ENCODE results near the gene NCOA5. TPM values are rescaled to one million over a fixed set of nuclear protein-coding genes. Genes with fewer than 3 reads are reported as not detected.
A peak's percentile ranks its signal among the peaks of the same experiment; 100 is the strongest.

The NCOA5 gene
- total RNA-seq (2021) = 16.5 to 20.5 TPM (median 16.5 TPM) in 3 replicates
- percentile 94 among the genes with signal in this experiment for Bru-seq, nascent RNA
- long read RNA-seq, experiment 1, transcript NCOA5-201 (8 exons, 3,220 nt) = major isoform, 49 of 128 reads
- long read RNA-seq, experiment 1, partial matches to known transcripts = 16 of 128 reads
- long read RNA-seq, experiment 1, other reads (novel, unspliced or antisense) = 63 of 128 reads
- long read RNA-seq, experiment 2, partial matches to known transcripts = 12 of 24 reads
- long read RNA-seq, experiment 2, other reads (novel, unspliced or antisense) = 8 of 24 reads
- long read RNA-seq, experiment 3, partial matches to known transcripts = 2 of 6 reads
- long read RNA-seq, experiment 3, other reads (novel, unspliced or antisense) = 2 of 6 reads

- H3K4me1 Mint-ChIP-seq = peaks cover 37% of the 10 kb centered on the region
- H3K27me3 Mint-ChIP-seq (ENCODE audit: low read depth) = no peaks in the 10 kb centered on the region
- peak within 1 kb of the TSS; percentile 89 for H3K27ac Mint-ChIP-seq
- POLR2A ChIA-PET = no interaction called here
- peak within 1 kb of the TSS; percentile 89 for H3K4me3 Mint-ChIP-seq
- peak; percentile 84 for ATAC-seq
- no peaks in the 10 kb centered on the region for H3K36me3 Mint-ChIP-seq
- peak; percentile 96 for DNase-seq (ENCODE audit: low spot score)
- peaks cover 8% of the 10 kb centered on the region; the same call in 1 of the 2 replicates for H3K9me3 Mint-ChIP-seq
- CTCF ChIA-PET = interaction anchor here (1.1 to 2.5 kb wide), 9 partner anchors 10 to 77 kb away, joined by 3 to 17 read pairs (median 6); partner anchors contain the start of gene SLC12A5
- TF ChIP-seq SP1 (CRISPR knock-in tag; conservative IDR thresholded peaks at IDR 0.05) = peak; percentile 84
- peak; percentile 90; the same call in 1 of the 2 replicates for TF ChIP-seq TEAD1 (CRISPR knock-in tag; IDR thresholded peaks at IDR 0.05)
- TF ChIP-seq FOXP1 (CRISPR knock-in tag; IDR thresholded peaks at IDR 0.05; ENCODE audit: borderline replicate concordance) = peak; percentile 77
- peak; percentile 64; the same call in 1 of the 2 replicates for TF ChIP-seq CREM (CRISPR knock-in tag; IDR thresholded peaks at IDR 0.05)
- peak; percentile 96 for TF ChIP-seq MYBL2 (CRISPR knock-in tag; IDR thresholded peaks at IDR 0.05)
- peak; percentile 81; the same call in 1 of the 2 replicates for TF ChIP-seq RELA (CRISPR knock-in tag; IDR thresholded peaks at IDR 0.05; ENCODE audit: borderline replicate concordance)
- peak; percentile 91 for TF ChIP-seq MAX (CRISPR knock-in tag; IDR thresholded peaks at IDR 0.05)
- 0 out of 2 replicates have a peak, but pooled peaks have one; percentile 29 for TF ChIP-seq ZNF263 (CRISPR knock-in tag; IDR thresholded peaks at IDR 0.05; ENCODE audit: low read depth)
- TF ChIP-seq ATF2 (CRISPR knock-in tag; IDR thresholded peaks at IDR 0.05; ENCODE audit: borderline replicate concordance, low read depth) = no peak
- no peak for TF ChIP-seq ZBTB21 (CRISPR knock-in tag; IDR thresholded peaks at IDR 0.05; ENCODE audit: borderline replicate concordance)
- peak; percentile 96 for TF ChIP-seq ETV6 (CRISPR knock-in tag; IDR thresholded peaks at IDR 0.05)
- TF ChIP-seq ELF4 (CRISPR knock-in tag; IDR thresholded peaks at IDR 0.05; ENCODE audit: low read depth) = peak; percentile 41; the same call in 1 of the 2 replicates
- no peak for TF ChIP-seq GRHL2 (CRISPR knock-in tag; IDR thresholded peaks at IDR 0.05; ENCODE audit: insufficient replicate concordance, severe bottlenecking)
- TF ChIP-seq KAT7 (CRISPR knock-in tag; IDR thresholded peaks at IDR 0.05; ENCODE audit: borderline replicate concordance) = peak; percentile 91; the same call in 1 of the 2 replicates
- peak; percentile 98 for TF ChIP-seq FOXK1 (CRISPR knock-in tag; IDR thresholded peaks at IDR 0.05)
- peak; percentile 11; the same call in 1 of the 2 replicates for TF ChIP-seq TEAD4 (CRISPR knock-in tag; IDR thresholded peaks at IDR 0.05)
- no peak for TF ChIP-seq IRF2 (CRISPR knock-in tag; IDR thresholded peaks at IDR 0.05; ENCODE audit: borderline replicate concordance, low read depth)
- TF ChIP-seq HMGXB4 (CRISPR knock-in tag; IDR thresholded peaks at IDR 0.05) = peak; percentile 95
- no peak for TF ChIP-seq ZNF425 (CRISPR knock-in tag; conservative IDR thresholded peaks at IDR 0.05)
- TF ChIP-seq USF1 (CRISPR knock-in tag; IDR thresholded peaks at IDR 0.05) = peak; percentile 45
- peak; percentile 42; the same call in 1 of the 2 replicates for TF ChIP-seq ZNF232 (CRISPR knock-in tag; IDR thresholded peaks at IDR 0.05)
- 0 out of 2 replicates have a peak, but pooled peaks have one; percentile 58 for TF ChIP-seq PREB (CRISPR knock-in tag; IDR thresholded peaks at IDR 0.05; ENCODE audit: borderline replicate concordance)
- peak; percentile 71; the same call in 1 of the 2 replicates for TF ChIP-seq NFE2L1 (CRISPR knock-in tag; IDR thresholded peaks at IDR 0.05)
- peak; percentile 82 for TF ChIP-seq ZNF416 (CRISPR knock-in tag; IDR thresholded peaks at IDR 0.05)
- no peak for TF ChIP-seq RORB (CRISPR knock-in tag; IDR thresholded peaks at IDR 0.05)
- TF ChIP-seq NR3C1 (CRISPR knock-in tag; conservative IDR thresholded peaks at IDR 0.05; ENCODE audit: low read depth) = peak; percentile 39; the same call in 1 of the 2 replicates
- TF ChIP-seq GABPB1 (CRISPR knock-in tag; IDR thresholded peaks at IDR 0.05) = peak; percentile 75
- no peak for TF ChIP-seq CREB1 (CRISPR knock-in tag; IDR thresholded peaks at IDR 0.05)
Measured at GRCh38 chr20:46089417-46090388, at the start of gene NCOA5. Gene NCOA5, minus strand, starts transcription at chr20:46089962. Its CDS starts 10,538 bp downstream, at chr20:46079424.
